ENCODE results near the gene HDAC5.
"Not testable (repeated sequence)": the region's sequence is repeated elsewhere in the genome, so short reads cannot be mapped to it uniquely, and the experiment has no call there.

Gene HDAC5

GRCh38 chr17:44066204-44066930 lies 57.1 kb downstream of the HDAC5 start, which contains the start of gene LSM12:
Gene LSM12, minus strand, starts transcription at chr17:44066671. Its CDS starts 84 bp downstream, at chr17:44066587.
- DNase-seq = peak; percentile 87 to 90

GRCh38 chr17:44065668-44066203 lies 57.7 kb downstream of the HDAC5 start:
- no peak for DNase-seq

- no peak for DNase-seq
These were observed 59.5 kb downstream of the HDAC5 start for GRCh38 chr17:44063704-44064639.

GRCh38 chr17:44062871-44063270 lies 60.6 kb downstream of the HDAC5 start:
- no peak for DNase-seq

- DNase-seq = no peak
These were observed 62.0 kb downstream of the HDAC5 start for GRCh38 chr17:44061446-44061845.

GRCh38 chr17:44059101-44059892 lies 64.1 kb downstream of the HDAC5 start:
- DNase-seq = no peak

GRCh38 chr17:44053125-44053872 lies 70.1 kb downstream of the HDAC5 start:
- DNase-seq = no peak

- no peak for DNase-seq
These were observed 74.0 kb downstream of the HDAC5 start for GRCh38 chr17:44049294-44050060.

- DNase-seq = not testable (repeated sequence)
These were observed 76.5 kb downstream of the HDAC5 start for GRCh38 chr17:44046893-44047292.

GRCh38 chr17:44045486-44045885 lies 78.0 kb downstream of the HDAC5 start:
- no peak for DNase-seq

- DNase-seq = no peak
These were observed 79.4 kb downstream of the HDAC5 start for GRCh38 chr17:44044071-44044470.

- DNase-seq = no peak
These were observed 80.2 kb downstream of the HDAC5 start for GRCh38 chr17:44043272-44043696.

- DNase-seq = no peak
These were observed 83.4 kb downstream of the HDAC5 start for GRCh38 chr17:44039829-44040635.

- DNase-seq = no peak
These were observed 84.8 kb downstream of the HDAC5 start for GRCh38 chr17:44038604-44039011.

GRCh38 chr17:44037471-44037870 lies 86.0 kb downstream of the HDAC5 start:
- no peak for DNase-seq

- DNase-seq = not testable (repeated sequence)
These were observed 88.8 kb downstream of the HDAC5 start for GRCh38 chr17:44034688-44035087.

GRCh38 chr17:44033861-44034408 lies 89.5 kb downstream of the HDAC5 start:
- no peak for DNase-seq

- no peak for DNase-seq
These were observed 93.0 kb downstream of the HDAC5 start for GRCh38 chr17:44030482-44030881.

GRCh38 chr17:44029736-44030135 lies 93.7 kb downstream of the HDAC5 start:
- DNase-seq = no peak
